Liver (tissue), 9 donors: ENCODE measurements around the gene ADAR. TPM values are rescaled to one million over a fixed set of nuclear protein-coding genes. Genes with fewer than 3 reads are reported as not detected.

Source experiments
- DNase-seq: peaks from one replicate; pipeline ENCODE4 v3.0.0-alpha.2; 2017; ENCODE audit warnings: low spot score
- H3K27ac ChIP-seq, 2 donors: one replicate each; pipeline ENCODE4 v1.7.0; 2013; ENCODE audit warnings: inconsistent platforms in 2 of 2, low read length in 2 of 2, control low read depth in 1 of 2, low read depth in 1 of 2, mild to moderate bottlenecking in 1 of 2
- H3K27me3 ChIP-seq, 4 donors: one replicate each; pipeline versions ENCODE4 v1.6.1 to v1.7.0; 2013; ENCODE audit warnings: low read length in 3 of 4, inconsistent platforms in 1 of 4, mild to moderate bottlenecking in 1 of 4, moderate library complexity in 1 of 4; ENCODE audit not compliant: control insufficient read depth in 4 of 4, insufficient read depth in 4 of 4
- H3K36me3 ChIP-seq, 4 donors: one replicate each; pipeline versions ENCODE4 v1.6.1 to v1.7.0; 2013; ENCODE audit warnings: low read length in 3 of 4, mild to moderate bottlenecking in 3 of 4, low read depth in 1 of 4, moderate library complexity in 1 of 4; ENCODE audit not compliant: control insufficient read depth in 4 of 4, insufficient read depth in 3 of 4
- H3K4me1 ChIP-seq, 4 donors: one replicate each; pipeline versions ENCODE4 v1.6.1 to v1.7.0; 2013; ENCODE audit warnings: low read length in 3 of 4, mild to moderate bottlenecking in 3 of 4, moderate library complexity in 1 of 4; ENCODE audit not compliant: control insufficient read depth in 4 of 4, insufficient read depth in 4 of 4
- H3K4me3 ChIP-seq, 3 donors: one replicate each; pipeline versions ENCODE4 v1.6.1 to v1.7.0; 2013; ENCODE audit warnings: low read length in 3 of 3, control low read depth in 1 of 3, low read depth in 1 of 3, mild to moderate bottlenecking in 1 of 3
- H3K9ac ChIP-seq, 2 donors: one replicate each; pipeline ENCODE4 v1.7.0; 2013; ENCODE audit warnings: low read length in 2 of 2, mild to moderate bottlenecking in 2 of 2, moderate library complexity in 2 of 2, control low read depth in 1 of 2, low read depth in 1 of 2
- H3K9me3 ChIP-seq, 4 donors: one replicate each; pipeline versions ENCODE4 v1.6.1 to v1.7.0; 2013; ENCODE audit warnings: low read length in 3 of 4; ENCODE audit not compliant: control insufficient read depth in 4 of 4
- ATF3 ChIP-seq: IDR thresholded peaks from 2 replicates; pipeline ENCODE4 v1.6.1; 2016; ENCODE audit warnings: antibody characterized with exemption
- CTCF ChIP-seq: fragments of 150-350 bp; IDR thresholded peaks from 2 replicates; pipeline ENCODE4 v1.5.1; 2017; ENCODE audit warnings: improper control_type of control experiment, low read depth, low read length; ENCODE audit not compliant: missing input control
- EGR1 ChIP-seq, 2 donors: IDR thresholded peaks; 2 replicates each; pipeline ENCODE4 v1.6.1; 2016 to 2018; ENCODE audit warnings: antibody characterized with exemption in 2 of 2, low read depth in 2 of 2
- FOXA1 ChIP-seq: IDR thresholded peaks from 2 replicates; pipeline ENCODE4 v1.6.1; 2016; ENCODE audit warnings: antibody characterized with exemption
- FOXA2 ChIP-seq: IDR thresholded peaks from 2 replicates; pipeline ENCODE4 v1.6.1; 2016; ENCODE audit warnings: antibody characterized with exemption
- GABPA ChIP-seq, 2 donors: IDR thresholded peaks in 1 of 2; conservative IDR thresholded peaks in 1 of 2; 2 replicates each; pipeline ENCODE4 v1.6.1; 2016; ENCODE audit warnings: antibody characterized with exemption in 2 of 2, mild to moderate bottlenecking in 1 of 2, moderate library complexity in 1 of 2
- HNF4A ChIP-seq, 2 donors: conservative IDR thresholded peaks; 2 replicates each; pipeline ENCODE4 v1.6.1; 2016; ENCODE audit warnings: antibody characterized with exemption in 2 of 2, mild to moderate bottlenecking in 2 of 2
- HNF4G ChIP-seq: IDR thresholded peaks from 2 replicates; pipeline ENCODE4 v1.6.1; 2016; ENCODE audit warnings: antibody characterized with exemption
- JUND ChIP-seq, 2 donors: IDR thresholded peaks; 2 replicates each; pipeline ENCODE4 v1.6.1; 2016; ENCODE audit warnings: antibody characterized with exemption in 2 of 2
- NR2F2 ChIP-seq: IDR thresholded peaks from 2 replicates; pipeline ENCODE4 v1.6.1; 2016; ENCODE audit warnings: antibody characterized with exemption
- RAD21 ChIP-seq, 2 donors: IDR thresholded peaks; 2 replicates each; pipeline ENCODE4 v1.6.1; 2016; ENCODE audit warnings: antibody characterized with exemption in 2 of 2, mild to moderate bottlenecking in 2 of 2
- REST ChIP-seq: IDR thresholded peaks from 2 replicates; pipeline ENCODE4 v1.6.1; 2016; ENCODE audit warnings: antibody characterized with exemption, mild to moderate bottlenecking
- RXRA ChIP-seq, 2 donors: IDR thresholded peaks; 2 replicates each; pipeline ENCODE4 v1.6.1; 2017 to 2018; ENCODE audit warnings: antibody characterized with exemption in 2 of 2, mild to moderate bottlenecking in 1 of 2
- SP1 ChIP-seq: IDR thresholded peaks from 2 replicates; pipeline ENCODE4 v1.6.1; 2018; ENCODE audit warnings: antibody characterized with exemption, mild to moderate bottlenecking
- YY1 ChIP-seq: IDR thresholded peaks from 2 replicates; pipeline ENCODE4 v1.6.1; 2016; ENCODE audit warnings: antibody characterized with exemption, mild to moderate bottlenecking
- ZBTB33 ChIP-seq: IDR thresholded peaks from 2 replicates; pipeline ENCODE4 v1.6.1; 2016; ENCODE audit warnings: antibody characterized with exemption
- WGBS: extraction: QIAGEN DNeasy Blood & Tissue Kit; methylation state at CpG from one replicate; pipeline ENCODE4 v1.1.7; 2013; 5-methylcytosine and 5-hydroxymethylcytosine counted together
- polyA plus RNA-seq, 2 donors: library from polyadenylated mRNA; stranded (reverse) in 1 of 2; unstranded in 1 of 2; fragments of 200-250 nt in 1 of 2; fragments of >200 nt in 1 of 2; fragmentation: Nextera tagmentation in 1 of 2; extraction: Ambion mirVana in 1 of 2; gene quantifications; one replicate each; pipeline versions ENCODE4 v1.2.1 to v1.2.3, GENCODE V29; 2013 to 2015
- total RNA-seq, 2 donors: library from RNA; depleted of rRNA; stranded (reverse); fragments of >200 nt; gene quantifications; one replicate each; pipeline ENCODE4 v1.2.3, GENCODE V29; 2014
- TF ChIP-seq, protein P1 (sequence below): IDR thresholded peaks from 2 replicates; pipeline ENCODE4 v1.6.1; 2016; ENCODE audit warnings: antibody characterized with exemption
- donor health status: healthy.
- donor health status: healthy.
- donor health status: healthy.
- donor health status: healthy.
- donor health status: healthy.

The ADAR gene
- total and polyA plus RNA-seq, 4 donors: 39.3 to 76.1 (median 51.1) TPM

DNA sequence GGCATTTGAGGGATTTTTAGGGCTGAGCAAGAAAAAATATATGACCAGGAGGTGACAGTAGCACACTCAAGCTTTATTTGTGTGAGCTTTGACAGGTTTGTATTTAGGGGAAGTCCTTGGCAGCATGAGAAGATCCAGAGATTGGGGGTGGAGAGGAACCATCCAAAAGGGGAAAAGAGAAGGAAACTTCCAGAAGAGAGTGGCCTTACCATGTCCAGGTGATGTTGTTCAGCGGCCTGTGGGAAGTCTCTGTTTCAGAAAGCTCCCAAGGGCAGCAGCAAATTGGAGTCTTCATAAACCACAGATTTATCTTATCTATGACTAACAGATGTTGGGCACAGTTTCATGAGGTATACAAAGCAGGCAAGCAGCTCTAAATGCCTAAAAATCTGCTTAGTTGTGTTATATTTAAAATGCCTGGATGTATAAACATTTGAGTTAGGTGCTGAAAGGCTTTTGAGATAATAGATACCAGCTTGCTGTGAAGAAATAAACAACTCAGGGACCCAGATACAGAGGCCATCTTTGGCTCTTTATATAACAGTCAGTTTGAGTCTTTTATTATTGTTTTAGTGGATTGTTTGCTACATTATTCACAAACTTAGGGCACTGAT, 21.2 kb upstream of the ADAR start:
- H3K9me3 ChIP-seq: peaks cover 0 to 2% (median 0%) of the 10 kb centered on the region in 4 donors
- no peak for DNase-seq
- no peak overlapping the region for H3K27ac ChIP-seq
- H3K4me3 ChIP-seq: no peak overlapping the region
- no peak overlapping the region for H3K9ac ChIP-seq
- 98% methylated on average over 1 of the region's 1 CpG for WGBS
- peaks cover 0 to 15% (median 9%) of the 10 kb centered on the region in 4 donors for H3K4me1 ChIP-seq
- no peak for TF ChIP-seq GABPA (IDR thresholded peaks at IDR 0.05 in 1 of 2, conservative IDR thresholded peaks at IDR 0.05 in 1 of 2)
- TF ChIP-seq CTCF: no peak
- TF ChIP-seq FOXA2: no peak
- no peak for TF ChIP-seq EGR1 (IDR thresholded peaks at IDR 0.05; ENCODE audit: low read depth in 2 of 2)
- TF ChIP-seq RXRA (IDR thresholded peaks at IDR 0.05): no peak
- TF ChIP-seq RAD21 (IDR thresholded peaks at IDR 0.05): no peak
- TF ChIP-seq YY1: no peak
- TF ChIP-seq REST: no peak
- no peak for TF ChIP-seq HNF4G
- no peak for TF ChIP-seq NR2F2
- no peak for TF ChIP-seq JUND (IDR thresholded peaks at IDR 0.05)
- no peak for TF ChIP-seq SP1
- TF ChIP-seq FOXA1: no peak
- TF ChIP-seq ZBTB33: no peak
- TF ChIP-seq, protein P1, sequence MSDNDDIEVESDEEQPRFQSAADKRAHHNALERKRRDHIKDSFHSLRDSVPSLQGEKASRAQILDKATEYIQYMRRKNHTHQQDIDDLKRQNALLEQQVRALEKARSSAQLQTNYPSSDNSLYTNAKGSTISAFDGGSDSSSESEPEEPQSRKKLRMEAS: no peak
- no peak for TF ChIP-seq ATF3
- no peak for TF ChIP-seq HNF4A (conservative IDR thresholded peaks at IDR 0.05)
- no peaks in the 10 kb centered on the region for H3K36me3 ChIP-seq
- no peaks in the 10 kb centered on the region for H3K27me3 ChIP-seq
